Kidney tubule cell (primary cell): ENCODE measurements around the gene FYTTD1.
"Not testable (repeated sequence)": the region's sequence is repeated elsewhere in the genome, so short reads cannot be mapped to it uniquely, and the experiment has no call there.

ENCODE experiments used
- DNase-seq: peaks from one replicate; pipeline ENCODE4 v3.0.0-alpha.2; 2018; ENCODE audit warnings: low spot score

The FYTTD1 gene

GRCh38 chr3:197749601-197750395, at the start of gene FYTTD1:
Gene FYTTD1 (plus strand): TSS chr3:197749883. CDS start chr3:197749972, 89 bp downstream.
- DNase-seq = peak; percentile 87

GRCh38 chr3:197700095-197700494, 49.6 kb upstream of the FYTTD1 start:
- DNase-seq = no peak

GRCh38 chr3:197701841-197702240, 47.8 kb upstream of the FYTTD1 start:
- no peak for DNase-seq

- no peak for DNase-seq
These were observed 43.0 kb upstream of the FYTTD1 start for GRCh38 chr3:197706658-197707057.

GRCh38 chr3:197709135-197709534, 40.5 kb upstream of the FYTTD1 start:
- no peak for DNase-seq

- DNase-seq = peak; percentile 5
These were observed 38.7 kb upstream of the FYTTD1 start for GRCh38 chr3:197710965-197711364.

- DNase-seq = peak; percentile 98
These were observed 37.5 kb upstream of the FYTTD1 start for GRCh38 chr3:197711973-197712707.

- no peak for DNase-seq
These were observed 36.2 kb upstream of the FYTTD1 start for GRCh38 chr3:197713477-197713822.

GRCh38 chr3:197714251-197714650, 35.4 kb upstream of the FYTTD1 start:
- DNase-seq = no peak

- peak; percentile 98 for DNase-seq
These were observed 30.8 kb upstream of the FYTTD1 start for GRCh38 chr3:197718891-197719290.

- no peak for DNase-seq
These were observed 29.0 kb upstream of the FYTTD1 start for GRCh38 chr3:197720694-197721093.

GRCh38 chr3:197722734-197723133, 26.9 kb upstream of the FYTTD1 start:
- DNase-seq = no peak

GRCh38 chr3:197727878-197728277, 21.8 kb upstream of the FYTTD1 start:
- DNase-seq = not testable (repeated sequence)

- no peak for DNase-seq
These were observed 21.2 kb upstream of the FYTTD1 start for GRCh38 chr3:197728487-197728886.

GRCh38 chr3:197730200-197730599, 19.5 kb upstream of the FYTTD1 start:
- DNase-seq = peak; percentile 85

- not testable (repeated sequence) for DNase-seq
These were observed 18.9 kb upstream of the FYTTD1 start for GRCh38 chr3:197730770-197731169.

- not testable (repeated sequence) for DNase-seq
These were observed 18.2 kb upstream of the FYTTD1 start for GRCh38 chr3:197731483-197731882.

- no peak for DNase-seq
These were observed 16.6 kb upstream of the FYTTD1 start for GRCh38 chr3:197733042-197733441.

GRCh38 chr3:197734667-197735318, 14.9 kb upstream of the FYTTD1 start:
- no peak for DNase-seq

- peak; percentile 60 for DNase-seq
These were observed 13.6 kb upstream of the FYTTD1 start for GRCh38 chr3:197736010-197736490.

GRCh38 chr3:197736491-197737318, 13.0 kb upstream of the FYTTD1 start, which contains the start of gene RUBCN:
Gene RUBCN (minus strand): TSS chr3:197736904. CDS start chr3:197736719, 185 bp downstream.
- DNase-seq = peak; percentile 97

GRCh38 chr3:197737319-197737649, 12.4 kb upstream of the FYTTD1 start:
- no peak for DNase-seq
